ENCODE measurements around the gene EXOC1L. TPM values are rescaled to one million over a fixed set of nuclear protein-coding genes. Genes with fewer than 3 reads are reported as not detected.

The EXOC1L gene
- total RNA-seq, 1 donor: not detected

GRCh38 chr4:55849724-55850123 lies 30.1 kb downstream of the EXOC1L start:
- Histone ChIP-seq H3K4me1 (ENCODE audit: insufficient read depth, low read length) (peaks cover 10% of the 10 kb centered on the region), H4K20me1 (ENCODE audit: insufficient read depth, low read length) (no peaks in the 10 kb centered on the region), H3K4me3 (ENCODE audit: insufficient read depth, low read length) (no peak overlapping the region), H3K27ac (ENCODE audit: low read depth, low read length) (no peak overlapping the region), H3K9me3 (ENCODE audit: low read depth, low read length) (no peaks in the 10 kb centered on the region), H3K79me2 (ENCODE audit: insufficient read depth, low read length) (peaks cover 12% of the 10 kb centered on the region), H3K4me2 (ENCODE audit: insufficient read depth, low read length) (no peak overlapping the region), H3K36me3 (ENCODE audit: insufficient read depth, low read length) (no peaks in the 10 kb centered on the region), H2AFZ (ENCODE audit: low read length) (no peak overlapping the region), H3K27me3 (ENCODE audit: insufficient read depth, low read length) (no peaks in the 10 kb centered on the region)
- TF ChIP-seq, protein P1, sequence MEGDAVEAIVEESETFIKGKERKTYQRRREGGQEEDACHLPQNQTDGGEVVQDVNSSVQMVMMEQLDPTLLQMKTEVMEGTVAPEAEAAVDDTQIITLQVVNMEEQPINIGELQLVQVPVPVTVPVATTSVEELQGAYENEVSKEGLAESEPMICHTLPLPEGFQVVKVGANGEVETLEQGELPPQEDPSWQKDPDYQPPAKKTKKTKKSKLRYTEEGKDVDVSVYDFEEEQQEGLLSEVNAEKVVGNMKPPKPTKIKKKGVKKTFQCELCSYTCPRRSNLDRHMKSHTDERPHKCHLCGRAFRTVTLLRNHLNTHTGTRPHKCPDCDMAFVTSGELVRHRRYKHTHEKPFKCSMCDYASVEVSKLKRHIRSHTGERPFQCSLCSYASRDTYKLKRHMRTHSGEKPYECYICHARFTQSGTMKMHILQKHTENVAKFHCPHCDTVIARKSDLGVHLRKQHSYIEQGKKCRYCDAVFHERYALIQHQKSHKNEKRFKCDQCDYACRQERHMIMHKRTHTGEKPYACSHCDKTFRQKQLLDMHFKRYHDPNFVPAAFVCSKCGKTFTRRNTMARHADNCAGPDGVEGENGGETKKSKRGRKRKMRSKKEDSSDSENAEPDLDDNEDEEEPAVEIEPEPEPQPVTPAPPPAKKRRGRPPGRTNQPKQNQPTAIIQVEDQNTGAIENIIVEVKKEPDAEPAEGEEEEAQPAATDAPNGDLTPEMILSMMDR (IDR thresholded peaks at IDR 0.05; ENCODE audit: extremely low read depth, low read depth, low read length): no peak
- DNase-seq (ENCODE audit: insufficient read length, low spot score, missing footprints): no peak

DNA sequence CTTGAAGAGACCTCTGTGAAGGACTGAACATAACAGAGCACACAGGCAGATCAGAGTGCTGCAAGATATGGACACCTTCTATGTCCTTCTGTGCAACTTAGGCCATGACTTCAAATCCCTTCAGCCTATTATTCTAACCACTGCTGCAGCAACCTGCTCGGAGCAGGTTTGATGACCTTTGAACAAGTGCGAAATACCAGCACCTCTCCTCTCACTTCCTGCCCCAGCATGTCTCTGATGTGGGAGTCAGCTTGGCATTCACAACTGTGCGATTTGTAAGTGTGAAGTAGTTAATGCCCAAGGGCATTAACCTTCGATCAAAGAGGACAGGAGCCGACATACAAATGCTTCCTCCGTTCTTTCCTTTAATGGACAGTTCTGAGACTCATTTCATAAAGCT lies 32.3 kb downstream of the EXOC1L start:
- Histone ChIP-seq H3K9me3 (ENCODE audit: low read depth, low read length) (no peaks in the 10 kb centered on the region), H3K79me2 (ENCODE audit: insufficient read depth, low read length) (peaks cover 31% of the 10 kb centered on the region), H3K27me3 (ENCODE audit: insufficient read depth, low read length) (no peaks in the 10 kb centered on the region), H3K4me1 (ENCODE audit: insufficient read depth, low read length) (peaks cover 11% of the 10 kb centered on the region), H3K36me3 (ENCODE audit: insufficient read depth, low read length) (no peaks in the 10 kb centered on the region), H4K20me1 (ENCODE audit: insufficient read depth, low read length) (no peaks in the 10 kb centered on the region), H3K4me2 (ENCODE audit: insufficient read depth, low read length) (no peak overlapping the region), H2AFZ (ENCODE audit: low read length) (no peak overlapping the region), H3K4me3 (ENCODE audit: insufficient read depth, low read length) (no peak overlapping the region), H3K27ac (ENCODE audit: low read depth, low read length) (no peak overlapping the region)
- DNase-seq (ENCODE audit: insufficient read length, low spot score, missing footprints): no peak
- TF ChIP-seq, protein P1 (IDR thresholded peaks at IDR 0.05; ENCODE audit: extremely low read depth, low read depth, low read length): no peak

- DNase-seq (ENCODE audit: insufficient read length, low spot score, missing footprints): peak; percentile 90
- no peaks in the 10 kb centered on the region for H4K20me1 ChIP-seq (ENCODE audit: insufficient read depth, low read length)
- peaks cover 11% of the 10 kb centered on the region for H3K4me1 ChIP-seq (ENCODE audit: insufficient read depth, low read length)
- peak within 1 kb of the TSS; percentile 98 for H2AFZ ChIP-seq (ENCODE audit: low read length)
- TF ChIP-seq, protein P1 (IDR thresholded peaks at IDR 0.05; ENCODE audit: extremely low read depth, low read depth, low read length): no peak
- no peaks in the 10 kb centered on the region for H3K9me3 ChIP-seq (ENCODE audit: low read depth, low read length)
- H3K27ac ChIP-seq (ENCODE audit: low read depth, low read length): peak within 1 kb of the TSS; percentile 86
- peaks cover 46% of the 10 kb centered on the region for H3K79me2 ChIP-seq (ENCODE audit: insufficient read depth, low read length)
- H3K27me3 ChIP-seq (ENCODE audit: insufficient read depth, low read length): no peaks in the 10 kb centered on the region
- no peaks in the 10 kb centered on the region for H3K36me3 ChIP-seq (ENCODE audit: insufficient read depth, low read length)
- H3K4me2 ChIP-seq (ENCODE audit: insufficient read depth, low read length): peak within 1 kb of the TSS; percentile 93
- H3K4me3 ChIP-seq (ENCODE audit: insufficient read depth, low read length): peak within 1 kb of the TSS; percentile 99
Observed at GRCh38 chr4:55853484-55854046, 34.0 kb downstream of the EXOC1L start, which contains the start of gene EXOC1. TSS of gene EXOC1 (plus strand) at chr4:55853648. CDS start at chr4:55858324, 4,676 bp downstream.

GRCh38 chr4:55854129-55854528 lies 34.5 kb downstream of the EXOC1L start:
- H3K4me1 ChIP-seq (ENCODE audit: insufficient read depth, low read length): peaks cover 11% of the 10 kb centered on the region
- H3K9me3 ChIP-seq (ENCODE audit: low read depth, low read length): no peaks in the 10 kb centered on the region
- H2AFZ ChIP-seq (ENCODE audit: low read length): peak overlapping the region; percentile 98
- DNase-seq (ENCODE audit: insufficient read length, low spot score, missing footprints): no peak
- peak overlapping the region; percentile 86 for H3K27ac ChIP-seq (ENCODE audit: low read depth, low read length)
- peak overlapping the region; percentile 99 for H3K4me3 ChIP-seq (ENCODE audit: insufficient read depth, low read length)
- H3K36me3 ChIP-seq (ENCODE audit: insufficient read depth, low read length): no peaks in the 10 kb centered on the region
- H4K20me1 ChIP-seq (ENCODE audit: insufficient read depth, low read length): no peaks in the 10 kb centered on the region
- peak overlapping the region; percentile 93 for H3K4me2 ChIP-seq (ENCODE audit: insufficient read depth, low read length)
- no peaks in the 10 kb centered on the region for H3K27me3 ChIP-seq (ENCODE audit: insufficient read depth, low read length)
- peaks cover 47% of the 10 kb centered on the region for H3K79me2 ChIP-seq (ENCODE audit: insufficient read depth, low read length)
- TF ChIP-seq, protein P1 (IDR thresholded peaks at IDR 0.05; ENCODE audit: extremely low read depth, low read depth, low read length): no peak

Data from osteoblast (primary cell).